Lung (tissue), 12 donors: ENCODE results near the gene NNMT. TPM values are rescaled to one million over a fixed set of nuclear protein-coding genes. Genes with fewer than 3 reads are reported as not detected.

Experiments
- ATAC-seq: fragments of 200-7000 bp; cut with Tn5 transposase; one replicate; pipeline ENCODE4 v1.9.1; 2020; ENCODE audit warnings: moderate number of reproducible peaks; ENCODE audit not compliant: insufficient read depth, low FRiP score
- DNase-seq, 3 donors: peaks; one replicate each; pipeline ENCODE4 v3.0.0-alpha.2; 2013 to 2017
- H3K27ac ChIP-seq, 2 donors: one replicate each; pipeline ENCODE4 v1.5.1; 2013; ENCODE audit warnings: mild to moderate bottlenecking in 2 of 2, moderate library complexity in 2 of 2, control low read depth in 1 of 2, inconsistent platforms in 1 of 2, low read depth in 1 of 2, low read length in 1 of 2
- H3K27me3 ChIP-seq, 3 donors: one replicate each; pipeline ENCODE4 v1.5.1; 2013; ENCODE audit warnings: low read length in 2 of 3; ENCODE audit not compliant: control insufficient read depth in 3 of 3, insufficient read depth in 3 of 3
- H3K36me3 ChIP-seq, 4 donors: one replicate each; pipeline ENCODE4 v1.5.1; 2013; ENCODE audit warnings: low read length in 4 of 4, mild to moderate bottlenecking in 1 of 4, moderate library complexity in 1 of 4; ENCODE audit not compliant: control insufficient read depth in 4 of 4, insufficient read depth in 4 of 4
- H3K4me1 ChIP-seq, 5 donors: one replicate each; pipeline ENCODE4 v1.5.1; 2013; ENCODE audit warnings: low read length in 5 of 5, mild to moderate bottlenecking in 2 of 5, moderate library complexity in 1 of 5; ENCODE audit not compliant: control insufficient read depth in 5 of 5, insufficient read depth in 5 of 5
- H3K4me3 ChIP-seq: one replicate; pipeline ENCODE4 v1.5.1; 2013; ENCODE audit warnings: mild to moderate bottlenecking, control low read depth, moderate library complexity
- H3K9ac ChIP-seq, 2 donors: one replicate each; pipeline ENCODE4 v1.5.1; 2013; ENCODE audit warnings: low read length in 2 of 2, control low read depth in 1 of 2; ENCODE audit not compliant: insufficient read depth in 1 of 2
- H3K9me3 ChIP-seq, 4 donors: one replicate each; pipeline ENCODE4 v1.5.1; 2013; ENCODE audit warnings: low read length in 3 of 4, mild to moderate bottlenecking in 1 of 4, moderate library complexity in 1 of 4; ENCODE audit not compliant: control insufficient read depth in 4 of 4, insufficient read depth in 3 of 4
- WGBS, 2 donors: extraction: QIAGEN DNeasy Blood & Tissue Kit; methylation state at CpG; one replicate each; pipeline ENCODE4 v1.1.7; 2013; 5-methylcytosine and 5-hydroxymethylcytosine counted together
- polyA plus RNA-seq, 2 donors: library from polyadenylated mRNA; stranded (reverse); fragments of 200-250 nt; gene quantifications; one replicate each; pipeline ENCODE4 v1.2.1, GENCODE V29; 2013
- total RNA-seq, 2 donors: library from RNA; depleted of rRNA in 1 of 2; stranded (reverse); fragments of >200 nt in 1 of 2; gene quantifications; one replicate each; pipeline ENCODE4 v1.2.1, GENCODE V29; 2014 to 2021
- TF ChIP-seq, protein P1 (sequence below): IDR thresholded peaks from 2 replicates; pipeline ENCODE4 v1.5.1; 2012; ENCODE audit warnings: mild to moderate bottlenecking; ENCODE audit errors: control extremely low read depth, extremely low read depth
- donor health status: control.
- donor health status: control.
- donor health status: Bipolar disorder and iron deficiency.
- donor health status: healthy.
- donor health status: DM: yes; HTN: yes; CAD: no.

NNMT gene
- total and polyA plus RNA-seq, 4 donors, result 15.4 to 523 (median 345) TPM

DNA sequence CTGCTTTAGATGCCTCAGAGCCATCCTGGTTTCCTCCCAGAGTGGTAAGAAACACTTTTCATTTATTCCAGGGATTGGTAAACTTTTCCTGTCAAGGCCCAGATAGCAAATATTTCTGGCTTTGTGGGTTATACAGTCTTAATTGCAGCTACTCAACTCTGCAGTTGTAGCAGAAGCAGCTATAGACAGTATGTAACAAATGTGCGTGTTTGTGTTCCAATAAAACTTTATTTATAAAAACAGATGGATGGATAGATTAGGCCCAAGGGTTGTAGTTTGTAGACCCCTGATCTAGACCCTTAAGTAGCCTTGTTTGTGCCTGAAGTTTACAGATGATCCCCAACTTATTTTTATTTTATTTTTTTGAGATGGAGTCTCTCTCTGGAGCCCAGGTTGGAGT, 17.9 kb downstream of the NNMT start:
- no peak overlapping the region for H3K27ac ChIP-seq
- no peaks in the 10 kb centered on the region for H3K9me3 ChIP-seq
- H3K4me1 ChIP-seq, result peaks cover 0 to 10% (median 3%) of the 10 kb centered on the region in 5 donors
- H3K36me3 ChIP-seq, result peaks cover 0 to 13% (median 3%) of the 10 kb centered on the region in 4 donors
- H3K4me3 ChIP-seq, result no peak overlapping the region
- DNase-seq, result no peak
- TF ChIP-seq, protein P1, sequence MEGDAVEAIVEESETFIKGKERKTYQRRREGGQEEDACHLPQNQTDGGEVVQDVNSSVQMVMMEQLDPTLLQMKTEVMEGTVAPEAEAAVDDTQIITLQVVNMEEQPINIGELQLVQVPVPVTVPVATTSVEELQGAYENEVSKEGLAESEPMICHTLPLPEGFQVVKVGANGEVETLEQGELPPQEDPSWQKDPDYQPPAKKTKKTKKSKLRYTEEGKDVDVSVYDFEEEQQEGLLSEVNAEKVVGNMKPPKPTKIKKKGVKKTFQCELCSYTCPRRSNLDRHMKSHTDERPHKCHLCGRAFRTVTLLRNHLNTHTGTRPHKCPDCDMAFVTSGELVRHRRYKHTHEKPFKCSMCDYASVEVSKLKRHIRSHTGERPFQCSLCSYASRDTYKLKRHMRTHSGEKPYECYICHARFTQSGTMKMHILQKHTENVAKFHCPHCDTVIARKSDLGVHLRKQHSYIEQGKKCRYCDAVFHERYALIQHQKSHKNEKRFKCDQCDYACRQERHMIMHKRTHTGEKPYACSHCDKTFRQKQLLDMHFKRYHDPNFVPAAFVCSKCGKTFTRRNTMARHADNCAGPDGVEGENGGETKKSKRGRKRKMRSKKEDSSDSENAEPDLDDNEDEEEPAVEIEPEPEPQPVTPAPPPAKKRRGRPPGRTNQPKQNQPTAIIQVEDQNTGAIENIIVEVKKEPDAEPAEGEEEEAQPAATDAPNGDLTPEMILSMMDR, result no peak
- no peaks in the 10 kb centered on the region for H3K27me3 ChIP-seq
- 95 to 97% methylated on average over 1 of the region's 1 CpG for WGBS, 2 donors
- ATAC-seq, result no peak
- no peak overlapping the region for H3K9ac ChIP-seq

DNA sequence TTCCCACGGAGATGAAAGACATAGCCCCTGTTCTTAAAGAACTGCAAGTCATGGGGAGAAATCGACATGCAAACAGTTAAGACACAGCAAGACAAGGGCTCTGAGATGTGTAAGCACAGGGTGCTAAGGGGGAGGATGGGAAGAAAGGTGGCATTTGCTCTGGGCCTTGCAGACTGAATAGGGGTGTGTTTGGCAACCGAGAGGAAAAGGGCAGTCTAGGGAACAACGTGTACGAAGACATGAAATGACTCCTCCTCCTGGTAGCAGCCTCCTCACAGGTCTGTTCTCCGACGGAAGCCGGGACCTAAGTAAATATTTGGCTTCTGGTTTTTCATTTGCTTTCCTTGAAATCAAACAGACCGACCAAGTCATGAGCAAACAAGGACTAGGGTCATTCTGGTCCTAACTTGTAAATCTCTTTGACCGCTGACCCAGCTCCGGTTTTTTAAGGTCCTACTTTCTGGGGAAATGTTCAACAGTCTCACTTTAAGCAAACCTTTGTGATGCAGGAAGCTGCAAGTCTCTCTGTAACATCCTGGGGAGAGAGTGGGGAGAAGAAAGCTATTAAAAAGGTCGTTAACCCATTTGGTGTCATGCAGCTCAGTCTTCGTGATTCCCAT, 19.7 kb downstream of the NNMT start:
- peak in 2 of 3 donors; percentile 12 to 37 for DNase-seq
- H3K36me3 ChIP-seq, result peaks cover 0 to 13% (median 2%) of the 10 kb centered on the region in 4 donors
- peak overlapping the region in 1 of 2 donors; percentile 77 for H3K27ac ChIP-seq
- H3K27me3 ChIP-seq, result no peaks in the 10 kb centered on the region
- no peaks in the 10 kb centered on the region for H3K9me3 ChIP-seq
- H3K4me3 ChIP-seq, result no peak overlapping the region
- no peak overlapping the region for H3K9ac ChIP-seq
- TF ChIP-seq, protein P1, result no peak
- 7 to 15% methylated on average over 13 of the region's 13 CpGs for WGBS, 2 donors
- H3K4me1 ChIP-seq, result peaks cover 0 to 12% (median 3%) of the 10 kb centered on the region in 5 donors
- ATAC-seq, result peak; percentile 17

DNA sequence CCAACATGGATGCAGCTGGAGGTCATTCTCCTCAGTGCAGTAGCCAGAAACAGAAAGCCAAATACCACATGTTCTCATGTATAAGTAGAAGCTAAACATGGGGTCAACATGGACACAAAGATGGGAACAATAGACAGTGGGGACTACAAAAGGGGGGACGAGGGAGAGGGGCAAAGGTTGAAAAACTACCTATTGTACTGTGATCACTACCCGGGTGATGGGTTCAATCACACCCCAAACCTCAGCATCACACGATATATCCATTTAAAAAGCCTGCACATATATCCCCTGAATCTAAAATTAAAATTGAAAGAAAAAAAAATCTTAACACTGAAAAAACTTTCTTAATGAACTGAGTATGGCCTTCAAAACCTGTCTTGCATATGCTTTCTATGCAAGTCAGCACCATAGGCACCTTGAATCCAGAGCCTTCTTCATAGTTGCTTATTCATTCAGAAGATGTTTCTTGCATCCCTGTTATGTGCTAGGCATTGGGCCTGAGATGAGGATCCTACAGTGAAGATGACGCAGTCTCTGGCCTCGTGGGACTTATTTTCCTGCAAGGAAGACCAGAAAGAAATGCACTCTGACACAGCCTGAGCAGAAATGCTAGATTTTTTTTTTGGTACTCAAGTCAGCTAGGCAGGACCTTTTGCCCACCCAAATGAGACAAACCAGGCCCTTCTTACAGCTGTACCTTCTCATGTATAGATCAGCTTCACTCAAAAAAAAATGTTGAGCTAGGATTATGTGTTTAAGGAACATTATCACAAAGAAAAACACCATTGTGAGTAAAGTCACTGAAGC, 21.0 kb downstream of the NNMT start:
- no peak overlapping the region for H3K9ac ChIP-seq
- WGBS, 2 donors, result 91 to 92% methylated on average over 5 of the region's 5 CpGs
- H3K4me1 ChIP-seq, result peaks cover 0 to 14% (median 3%) of the 10 kb centered on the region in 5 donors
- H3K27ac ChIP-seq, result peak overlapping the region in 1 of 2 donors; percentile 67
- peaks cover 0 to 9% (median 2%) of the 10 kb centered on the region in 4 donors for H3K36me3 ChIP-seq
- H3K27me3 ChIP-seq, result no peaks in the 10 kb centered on the region
- H3K9me3 ChIP-seq, result no peaks in the 10 kb centered on the region
- no peak overlapping the region for H3K4me3 ChIP-seq
- DNase-seq (no peak), ATAC-seq (no peak)
- TF ChIP-seq, protein P1, result no peak
